IMR-90 (cell line): ENCODE results near the gene PATJ.

Experiments
- CTCF ChIP-seq: conservative IDR thresholded peaks from 2 replicates; pipeline ENCODE4 v1.5.1; 2012; ENCODE audit warnings: mild to moderate bottlenecking, low read depth, low read length, improper control_type of control experiment
- ELK1 ChIP-seq: fragments of 150-350 bp; IDR thresholded peaks from 2 replicates; pipeline ENCODE4 v1.6.1; 2016; ENCODE audit warnings: low read depth, mild to moderate bottlenecking, low read length, moderate library complexity, borderline replicate concordance
- MAZ ChIP-seq: IDR thresholded peaks from 2 replicates; pipeline ENCODE4 v1.6.1; 2012; ENCODE audit warnings: low read depth, mild to moderate bottlenecking, low read length, improper control_type of control experiment, moderate library complexity, borderline replicate concordance
- MXI1 ChIP-seq: IDR thresholded peaks from 2 replicates; pipeline ENCODE4 v1.6.1; 2012; ENCODE audit warnings: low read depth, mild to moderate bottlenecking, low read length, moderate library complexity, borderline replicate concordance
- POLR2A ChIP-seq: IDR thresholded peaks from 2 replicates; pipeline ENCODE4 v1.6.1; 2012; ENCODE audit warnings: mild to moderate bottlenecking, low read depth, low read length
- RAD21 ChIP-seq: IDR thresholded peaks from 2 replicates; pipeline ENCODE4 v1.6.1; 2012; ENCODE audit warnings: low read length, improper control_type of control experiment
- SMC3 ChIP-seq: fragments of 150-350 bp; IDR thresholded peaks from 2 replicates; pipeline ENCODE4 v1.6.1; 2016; ENCODE audit warnings: low read depth, mild to moderate bottlenecking, antibody characterized with exemption, low read length, moderate library complexity

- TF ChIP-seq CTCF (no peak), POLR2A (no peak), RAD21 (no peak), MAZ (no peak), SMC3 (no peak), ELK1 (no peak), MXI1 (no peak)
Observed at GRCh38 chr1:62207187-62207586, 464.9 kb downstream of the PATJ start.
